HEK293 (cell line): Measurements from ENCODE around the gene EXOC3.

Experiments used
- CTCF ChIA-PET: fragments of 350-600 bp; formaldehyde crosslinking; extraction: SDS; loops from one replicate; lab custom pipeline; 2021; ENCODE audit warnings: antibody characterized with exemption; lab: Yijun Ruan, JAX
- POLR2A ChIA-PET: fragments of 300-600 bp; formaldehyde crosslinking; extraction: SDS; loops from one replicate; lab custom pipeline; 2020; ENCODE audit warnings: antibody characterized with exemption, inconsistent platforms; lab: Yijun Ruan, JAX
- H3K27ac ChIP-seq: fragments of 200-500 bp; sonication (Bioruptor generic); 2 replicates; pipeline ENCODE4 v1.5.1; 2014; ENCODE audit warnings: low read depth, low read length, control low read depth, inconsistent platforms; ENCODE audit errors: extremely low read depth
- H3K36me3 ChIP-seq, 2 experiments: fragments of 200-500 bp in 1 of 2; sonication (Bioruptor generic) in 1 of 2; 1 replicate in 1 of 2; 2 replicates in 1 of 2; pipeline ENCODE4 v1.5.1; 2014 to 2017; ENCODE audit warnings: inconsistent platforms in 2 of 2, low read length in 2 of 2; ENCODE audit not compliant: control insufficient read depth in 2 of 2, insufficient read depth in 1 of 2
- H3K4me1 ChIP-seq: fragments of 200-500 bp; sonication (Bioruptor generic); 2 replicates; pipeline ENCODE4 v1.5.1; 2014; ENCODE audit warnings: mild to moderate bottlenecking, low read length, inconsistent platforms; ENCODE audit not compliant: control insufficient read depth, insufficient read depth
- H3K4me3 ChIP-seq: 2 replicates; pipeline ENCODE4 v1.5.1; 2011; ENCODE audit warnings: low read depth, mild to moderate bottlenecking, control low read depth, low read length, moderate library complexity
- H3K9me3 ChIP-seq: fragments of 200-500 bp; sonication (Bioruptor generic); 2 replicates; pipeline ENCODE4 v1.5.1; 2014; ENCODE audit warnings: low read depth, low read length, inconsistent platforms; ENCODE audit not compliant: control insufficient read depth, insufficient read depth
- BCL11A ChIP-seq: fragments of 450-650 bp; formaldehyde crosslinking; IDR thresholded peaks from 2 replicates; pipeline ENCODE4 v1.5.1; 2016; ENCODE audit warnings: low read depth, missing biosample characterization, missing genetic modification characterization
- FEZF1 ChIP-seq: fragments of 450-650 bp; formaldehyde crosslinking; IDR thresholded peaks from 2 replicates; pipeline ENCODE4 v1.5.1; 2016; ENCODE audit warnings: missing biosample characterization, missing genetic modification characterization
- GLI4 ChIP-seq: fragments of 450-650 bp; formaldehyde crosslinking; IDR thresholded peaks from 2 replicates; pipeline ENCODE4 v1.5.1; 2016; ENCODE audit warnings: missing biosample characterization, missing genetic modification characterization
- GLIS1 ChIP-seq: fragments of 450-650 bp; formaldehyde crosslinking; IDR thresholded peaks from 2 replicates; pipeline ENCODE4 v1.5.1; 2016; ENCODE audit warnings: missing biosample characterization, missing genetic modification characterization
- HOXA7 ChIP-seq: sonication (generic); formaldehyde crosslinking; IDR thresholded peaks from 2 replicates; pipeline ENCODE4 v1.8.1; 2022; ENCODE audit warnings: missing genetic modification reagents, borderline replicate concordance
- OSR2 ChIP-seq: fragments of 450-650 bp; formaldehyde crosslinking; IDR thresholded peaks from 2 replicates; pipeline ENCODE4 v1.5.1; 2016; ENCODE audit warnings: missing biosample characterization, missing genetic modification characterization
- OVOL3 ChIP-seq: fragments of 450-650 bp; formaldehyde crosslinking; IDR thresholded peaks from 2 replicates; pipeline ENCODE4 v1.5.1; 2016; ENCODE audit warnings: missing biosample characterization, missing genetic modification characterization
- PRDM10 ChIP-seq: fragments of 450-650 bp; formaldehyde crosslinking; IDR thresholded peaks from 2 replicates; pipeline ENCODE4 v1.5.1; 2016; ENCODE audit warnings: missing biosample characterization, missing genetic modification characterization
- SALL2 ChIP-seq: fragments of 450-650 bp; formaldehyde crosslinking; IDR thresholded peaks from 2 replicates; pipeline ENCODE4 v1.5.0; 2017; ENCODE audit warnings: missing biosample characterization, mild to moderate bottlenecking, missing genetic modification characterization, borderline replicate concordance
- YY1 ChIP-seq: fragments of 450-650 bp; formaldehyde crosslinking; IDR thresholded peaks from 2 replicates; pipeline ENCODE4 v1.5.1; 2018; ENCODE audit warnings: missing biosample characterization, missing genetic modification characterization
- ZNF174 ChIP-seq: fragments of 450-650 bp; formaldehyde crosslinking; IDR thresholded peaks from 2 replicates; pipeline ENCODE4 v1.5.0; 2017; ENCODE audit warnings: missing biosample characterization, mild to moderate bottlenecking, missing genetic modification characterization
- ZNF19 ChIP-seq: fragments of 450-650 bp; formaldehyde crosslinking; IDR thresholded peaks from 2 replicates; pipeline ENCODE4; 2016; ENCODE audit warnings: missing biosample characterization, missing genetic modification characterization, low read depth
- ZNF211 ChIP-seq: fragments of 450-650 bp; formaldehyde crosslinking; IDR thresholded peaks from 2 replicates; pipeline ENCODE4 v1.5.1; 2016; ENCODE audit warnings: low read depth, missing biosample characterization, missing genetic modification characterization
- ZNF26 ChIP-seq: fragments of 450-650 bp; formaldehyde crosslinking; IDR thresholded peaks from 2 replicates; pipeline ENCODE4 v1.5.1; 2016; ENCODE audit warnings: missing biosample characterization, missing genetic modification characterization
- ZNF280D ChIP-seq: fragments of 450-650 bp; formaldehyde crosslinking; IDR thresholded peaks from 2 replicates; pipeline ENCODE4 v1.5.1; 2016; ENCODE audit warnings: missing biosample characterization, missing genetic modification characterization
- ZNF449 ChIP-seq: fragments of 450-650 bp; formaldehyde crosslinking; IDR thresholded peaks from 2 replicates; pipeline ENCODE4 v1.5.1; 2017; ENCODE audit warnings: missing biosample characterization, mild to moderate bottlenecking, missing genetic modification characterization, moderate library complexity
- ZNF514 ChIP-seq: fragments of 450-650 bp; formaldehyde crosslinking; IDR thresholded peaks from 2 replicates; pipeline ENCODE4 v1.5.1; 2016; ENCODE audit warnings: missing biosample characterization, missing genetic modification characterization
- ZNF544 ChIP-seq: fragments of 450-650 bp; formaldehyde crosslinking; IDR thresholded peaks from 2 replicates; pipeline ENCODE4 v1.5.0; 2017; ENCODE audit warnings: missing biosample characterization, missing genetic modification characterization
- ZNF549 ChIP-seq: fragments of 450-650 bp; IDR thresholded peaks from 2 replicates; pipeline ENCODE4 v1.5.1; 2018; ENCODE audit warnings: missing biosample characterization, missing genetic modification characterization, mild to moderate bottlenecking, inconsistent platforms, moderate library complexity
- ZNF585B ChIP-seq: fragments of 450-650 bp; formaldehyde crosslinking; IDR thresholded peaks from 2 replicates; pipeline ENCODE4 v1.5.1; 2016; ENCODE audit warnings: missing biosample characterization, missing genetic modification characterization
- ZNF596 ChIP-seq: fragments of 450-650 bp; IDR thresholded peaks from 2 replicates; pipeline ENCODE4 v1.5.0; 2018; ENCODE audit warnings: missing biosample characterization, mild to moderate bottlenecking, missing genetic modification characterization, moderate library complexity
- ZNF626 ChIP-seq: fragments of 450-650 bp; sonication (Bioruptor Pico); formaldehyde crosslinking; IDR thresholded peaks from 2 replicates; pipeline ENCODE4 v1.5.1; 2018; ENCODE audit warnings: missing biosample characterization, missing genetic modification characterization, inconsistent platforms
- ZNF747 ChIP-seq: fragments of 450-650 bp; formaldehyde crosslinking; IDR thresholded peaks from 2 replicates; pipeline ENCODE4 v1.5.1; 2016; ENCODE audit warnings: missing biosample characterization, missing genetic modification characterization

Gene EXOC3

GRCh38 chr5:447501-447900 is 4.5 kb downstream of the EXOC3 start:
- Histone ChIP-seq H3K27ac (no peak overlapping the region), H3K36me3 (peaks cover 21 to 67% of the 10 kb centered on the region in 2 experiments), H3K4me1 (peaks cover 4% of the 10 kb centered on the region), H3K4me3 (no peak overlapping the region), H3K9me3 (no peaks in the 10 kb centered on the region)
- TF ChIP-seq ZNF626 (no peak), HOXA7 (CRISPR knock-in tag) (no peak), ZNF174 (tag by site-specific recombination) (no peak), BCL11A (tag by site-specific recombination) (no peak), SALL2 (tag by site-specific recombination) (no peak), ZNF514 (tag by site-specific recombination) (no peak), FEZF1 (no peak), ZNF596 (tag by site-specific recombination) (no peak), GLIS1 (tag by site-specific recombination) (no peak), ZNF449 (tag by site-specific recombination) (no peak), ZNF544 (tag by site-specific recombination) (no peak), ZNF747 (no peak)
- TF ChIP-seq, all 188 proteins: peak for 0
- ChIA-PET CTCF (interaction anchor here (0.6 to 2.5 kb wide), 16 partner anchors 9 to 423 kb away, joined by 3 to 21 read pairs (median 4); partner anchors contain the start of gene AHRR), POLR2A (interaction anchor here (1.1 to 1.6 kb wide), 2 partner anchors 166 to 445 kb away, joined by 3 to 5 read pairs; partner anchors contain the start of genes BRD9 and TRIP13)

- Histone ChIP-seq H3K4me3 (no peak overlapping the region), H3K36me3 (peaks cover 21 to 74% of the 10 kb centered on the region in 2 experiments), H3K4me1 (peaks cover 4% of the 10 kb centered on the region), H3K27ac (no peak overlapping the region), H3K9me3 (no peaks in the 10 kb centered on the region)
- POLR2A ChIA-PET, result no interaction called here
- CTCF ChIA-PET, result interaction anchor here (1.2 to 1.9 kb wide), 3 partner anchors 12 to 131 kb away, joined by 3 to 10 read pairs (median 4); partner anchors contain the start of gene AHRR
- TF ChIP-seq ZNF211 (tag by site-specific recombination) (no peak), OSR2 (tag by site-specific recombination) (no peak), ZNF26 (tag by site-specific recombination) (no peak), ZNF280D (tag by site-specific recombination) (no peak), ZNF585B (tag by site-specific recombination) (no peak), GLI4 (tag by site-specific recombination) (no peak), OVOL3 (tag by site-specific recombination) (no peak), ZNF549 (tag by site-specific recombination) (no peak), ZNF19 (tag by site-specific recombination) (no peak), GLIS1 (tag by site-specific recombination) (no peak), PRDM10 (tag by site-specific recombination) (no peak), YY1 (no peak), ZNF514 (tag by site-specific recombination) (no peak)
Observed at GRCh38 chr5:448061-448765, 5.2 kb downstream of the EXOC3 start.
